GM19328 (cell line): ENCODE data around the gene USP9X.
"Not testable (repeated sequence)": the region's sequence is repeated elsewhere in the genome, so short reads cannot be mapped to it uniquely, and the experiment has no call there.

ENCODE experiments used
- ATAC-seq: cut with Tn5 transposase; IDR thresholded peaks from one replicate; pipeline ENCODE4 v1.9.1; 2021; ENCODE audit warnings: mild to moderate bottlenecking, moderate library complexity; ENCODE audit not compliant: unreplicated experiment

USP9X gene, protein sequence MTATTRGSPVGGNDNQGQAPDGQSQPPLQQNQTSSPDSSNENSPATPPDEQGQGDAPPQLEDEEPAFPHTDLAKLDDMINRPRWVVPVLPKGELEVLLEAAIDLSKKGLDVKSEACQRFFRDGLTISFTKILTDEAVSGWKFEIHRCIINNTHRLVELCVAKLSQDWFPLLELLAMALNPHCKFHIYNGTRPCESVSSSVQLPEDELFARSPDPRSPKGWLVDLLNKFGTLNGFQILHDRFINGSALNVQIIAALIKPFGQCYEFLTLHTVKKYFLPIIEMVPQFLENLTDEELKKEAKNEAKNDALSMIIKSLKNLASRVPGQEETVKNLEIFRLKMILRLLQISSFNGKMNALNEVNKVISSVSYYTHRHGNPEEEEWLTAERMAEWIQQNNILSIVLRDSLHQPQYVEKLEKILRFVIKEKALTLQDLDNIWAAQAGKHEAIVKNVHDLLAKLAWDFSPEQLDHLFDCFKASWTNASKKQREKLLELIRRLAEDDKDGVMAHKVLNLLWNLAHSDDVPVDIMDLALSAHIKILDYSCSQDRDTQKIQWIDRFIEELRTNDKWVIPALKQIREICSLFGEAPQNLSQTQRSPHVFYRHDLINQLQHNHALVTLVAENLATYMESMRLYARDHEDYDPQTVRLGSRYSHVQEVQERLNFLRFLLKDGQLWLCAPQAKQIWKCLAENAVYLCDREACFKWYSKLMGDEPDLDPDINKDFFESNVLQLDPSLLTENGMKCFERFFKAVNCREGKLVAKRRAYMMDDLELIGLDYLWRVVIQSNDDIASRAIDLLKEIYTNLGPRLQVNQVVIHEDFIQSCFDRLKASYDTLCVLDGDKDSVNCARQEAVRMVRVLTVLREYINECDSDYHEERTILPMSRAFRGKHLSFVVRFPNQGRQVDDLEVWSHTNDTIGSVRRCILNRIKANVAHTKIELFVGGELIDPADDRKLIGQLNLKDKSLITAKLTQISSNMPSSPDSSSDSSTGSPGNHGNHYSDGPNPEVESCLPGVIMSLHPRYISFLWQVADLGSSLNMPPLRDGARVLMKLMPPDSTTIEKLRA (N-terminal part only)

DNA sequence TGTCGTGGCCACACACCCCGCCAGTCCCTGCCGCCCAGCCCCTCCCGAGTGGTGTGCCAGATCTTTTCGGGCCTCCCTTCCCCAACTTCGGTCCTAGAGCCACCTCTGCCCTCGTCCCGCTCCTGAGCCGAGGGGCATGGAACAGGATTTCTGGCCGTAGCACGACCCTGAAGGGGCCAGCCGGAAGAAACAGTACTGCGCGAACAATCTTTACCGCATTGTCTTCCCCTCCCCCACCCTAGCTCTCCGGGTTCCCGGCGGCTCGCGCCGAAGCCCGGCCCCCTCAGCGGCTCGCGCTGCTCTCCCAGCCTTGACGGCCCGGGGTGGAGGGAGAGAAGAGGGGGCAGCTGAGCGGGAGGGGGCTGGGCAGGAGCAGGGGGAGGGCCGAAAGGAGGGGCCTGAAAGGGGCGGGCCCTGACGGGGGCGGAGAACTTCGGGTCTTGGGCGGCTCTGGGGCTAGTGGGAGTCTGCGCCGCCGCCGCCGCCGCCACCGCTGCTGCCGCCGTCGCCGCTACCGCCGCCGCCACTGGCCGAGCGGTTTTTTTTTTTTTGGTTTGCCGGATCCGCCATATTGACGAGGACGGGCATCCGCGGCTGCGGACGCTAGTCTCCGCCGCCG is at the start of gene USP9X:
Gene USP9X (plus strand): TSS at position 553 of the 619 bp plus-strand sequence. CDS start 38,184 bp downstream, outside the sequence.
- ATAC-seq, result peak; percentile 57

DNA sequence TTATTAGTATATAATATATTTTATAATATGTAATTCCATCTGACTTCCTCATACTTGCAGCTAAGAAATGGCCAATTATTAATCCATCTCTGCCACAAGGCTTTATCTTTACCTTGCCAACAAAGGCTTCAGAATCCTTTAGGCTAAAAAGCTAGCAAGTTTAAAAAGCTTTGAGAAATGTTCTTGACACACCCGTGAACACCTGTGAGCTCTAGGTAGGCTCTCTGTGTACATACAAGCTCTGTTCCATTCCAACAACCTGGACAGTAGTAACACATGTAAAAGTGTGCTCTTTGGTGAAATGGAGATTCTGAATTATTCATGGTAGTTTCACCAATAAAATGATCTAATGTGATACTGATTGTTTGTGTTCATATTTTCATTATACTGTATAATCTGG is 49.7 kb upstream of the USP9X start:
- no peak for ATAC-seq

DNA sequence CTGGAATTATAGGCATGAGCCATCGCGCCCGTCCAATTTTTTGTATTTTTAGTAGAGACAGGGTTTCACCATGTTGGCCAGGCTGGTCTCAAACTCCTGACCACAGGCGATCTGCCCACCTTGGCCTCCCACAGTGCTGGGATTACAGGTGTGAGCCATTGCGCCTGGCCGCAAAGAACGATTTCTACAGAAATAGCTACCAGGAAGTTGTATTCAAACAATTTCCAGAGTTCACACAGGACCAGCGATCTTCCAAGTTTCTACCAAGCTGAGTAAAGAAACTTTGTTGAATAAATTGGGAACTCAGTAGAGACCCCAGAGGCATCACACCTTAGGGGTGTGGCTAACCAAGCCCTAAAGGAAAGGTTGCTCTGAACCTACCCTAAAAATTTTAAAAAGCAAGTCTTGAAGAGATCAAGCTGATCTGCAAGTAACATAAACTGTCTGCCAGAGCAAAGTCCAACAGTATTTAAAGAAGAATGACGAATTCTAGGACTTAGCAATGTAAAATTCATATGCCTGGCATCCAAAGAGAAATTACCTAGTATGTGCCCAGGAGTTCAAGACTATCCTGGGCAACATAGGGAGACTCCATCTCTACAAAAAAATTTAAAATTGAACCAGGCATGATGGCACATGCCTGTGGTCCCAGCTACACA is 48.4 kb upstream of the USP9X start:
- no peak for ATAC-seq

DNA sequence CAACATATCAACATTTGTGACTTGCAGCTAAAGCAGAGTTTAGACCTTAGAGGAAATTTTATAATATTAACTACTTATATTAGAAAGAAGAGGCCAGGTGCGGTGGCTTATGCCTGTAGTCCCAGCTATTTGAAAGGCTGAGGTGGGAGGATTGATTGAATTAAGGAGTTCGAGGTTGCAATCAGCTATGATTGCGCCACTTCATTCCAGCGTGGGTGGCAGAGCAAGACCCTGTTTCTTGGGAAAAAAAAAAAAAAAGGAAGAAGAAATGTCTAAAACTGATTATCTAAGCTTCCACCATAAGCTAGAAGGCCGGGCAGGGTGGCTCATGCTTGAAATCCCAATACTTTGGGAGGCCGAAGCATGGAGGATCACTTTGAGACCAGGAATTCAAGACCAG is 42.0 kb upstream of the USP9X start:
- ATAC-seq, result no peak

DNA sequence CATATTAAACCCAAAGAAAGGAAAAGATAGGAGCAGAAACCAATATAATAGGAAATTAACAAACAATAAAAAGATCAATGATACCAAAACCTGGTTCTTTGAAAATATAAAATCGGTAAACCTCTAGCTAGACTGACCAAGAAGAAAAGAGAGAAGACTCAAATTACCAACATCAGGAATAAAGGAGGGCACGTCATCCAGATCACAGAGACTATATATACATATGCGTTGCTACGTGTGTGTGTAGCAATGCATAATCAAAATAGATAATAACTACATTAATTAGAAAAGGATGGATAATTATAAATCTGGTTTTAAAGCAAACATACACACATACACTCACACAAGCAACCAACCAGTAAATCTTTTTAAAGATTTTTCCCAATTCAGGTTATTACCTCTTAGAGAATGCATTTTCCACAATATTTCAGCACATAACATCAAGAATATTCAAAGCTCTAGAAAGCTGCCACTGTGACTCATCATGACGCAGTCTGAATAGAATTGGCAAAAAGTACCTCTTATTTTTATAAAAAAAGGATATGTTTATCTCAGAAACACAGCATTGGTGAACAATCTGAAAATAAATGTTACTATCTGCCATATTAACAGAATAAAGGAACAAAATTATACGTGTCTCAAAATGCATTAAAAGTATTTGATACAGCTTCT is 41.4 kb upstream of the USP9X start:
- no peak for ATAC-seq

DNA sequence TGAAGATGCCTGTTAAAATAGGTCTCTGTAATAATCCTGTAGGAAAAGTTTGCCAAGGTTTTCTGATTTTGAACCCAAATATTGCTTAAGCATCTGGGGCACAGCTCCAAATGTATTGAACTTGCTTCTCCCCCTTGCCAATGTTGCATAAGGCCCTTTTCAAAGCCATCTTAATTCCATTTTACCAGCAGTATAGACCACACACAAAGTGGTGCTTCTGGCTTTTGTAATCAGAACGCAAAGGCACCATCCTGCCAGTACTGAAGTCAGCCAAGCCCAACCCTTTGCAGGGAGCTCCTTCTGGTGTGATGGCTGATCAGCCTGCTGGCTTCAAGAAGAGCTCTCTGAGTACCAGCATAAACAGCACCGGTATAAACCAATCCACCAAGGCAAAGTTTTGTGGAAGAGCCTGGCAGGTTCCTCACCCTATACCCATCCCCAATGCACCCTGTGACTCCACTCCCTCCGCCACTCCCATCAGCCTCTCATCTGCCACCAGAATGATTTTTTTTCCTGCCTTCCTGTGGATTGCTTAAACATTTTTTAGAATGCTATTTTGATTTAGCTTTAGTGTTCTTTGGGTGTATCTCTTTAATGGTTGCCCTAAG is 39.2 kb upstream of the USP9X start:
- ATAC-seq, result no peak

DNA sequence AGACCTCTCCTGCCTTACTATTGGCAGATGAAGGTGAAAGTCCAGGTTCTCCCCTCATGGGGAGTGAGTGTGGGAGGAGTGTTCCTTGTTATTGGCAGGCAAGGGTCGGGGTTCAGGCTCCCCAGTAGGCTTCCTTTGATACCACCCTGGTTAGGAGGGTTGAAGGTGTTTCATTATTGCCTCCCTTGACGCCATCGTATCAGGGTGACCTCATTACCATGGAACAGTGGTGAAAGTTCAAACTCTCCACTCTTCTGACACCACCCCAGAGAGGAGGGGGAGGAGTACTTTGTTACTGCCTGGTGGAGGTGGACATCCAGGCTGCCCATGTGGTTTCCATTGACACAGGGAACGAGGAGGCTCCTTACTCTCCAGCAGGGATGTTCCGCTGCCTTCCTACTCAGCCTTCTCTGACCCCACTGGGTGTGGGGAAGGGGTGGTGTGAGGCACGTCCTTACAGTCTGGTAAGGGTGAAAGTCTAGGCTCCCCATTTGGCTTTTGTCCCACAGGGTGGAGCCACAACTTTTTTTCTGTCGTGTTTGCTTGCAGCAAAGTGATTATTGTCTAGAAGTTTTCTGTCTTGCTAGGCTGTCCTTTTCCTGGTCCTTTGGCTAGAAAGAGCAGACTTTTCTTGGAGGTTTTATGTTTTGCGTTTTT is 37.2 kb upstream of the USP9X start:
- ATAC-seq, result no peak

DNA sequence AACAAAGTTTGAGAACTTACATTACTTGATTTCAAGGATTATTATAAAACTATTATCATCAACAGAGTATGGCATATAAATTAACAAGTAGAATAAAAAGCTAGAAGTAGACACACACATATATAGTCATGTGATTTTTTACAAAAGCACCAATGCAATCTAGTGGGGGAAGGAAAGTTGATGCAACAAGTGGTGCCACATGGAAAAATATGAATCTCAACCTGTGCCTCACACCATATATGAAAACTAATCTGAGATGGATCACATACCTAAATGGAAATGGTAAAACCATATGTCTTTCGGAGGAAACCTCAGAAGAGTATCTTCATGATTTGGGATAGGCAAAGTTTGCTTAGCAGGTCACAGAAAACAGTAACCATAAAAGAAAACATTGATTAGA is 34.9 kb upstream of the USP9X start:
- no peak for ATAC-seq

DNA sequence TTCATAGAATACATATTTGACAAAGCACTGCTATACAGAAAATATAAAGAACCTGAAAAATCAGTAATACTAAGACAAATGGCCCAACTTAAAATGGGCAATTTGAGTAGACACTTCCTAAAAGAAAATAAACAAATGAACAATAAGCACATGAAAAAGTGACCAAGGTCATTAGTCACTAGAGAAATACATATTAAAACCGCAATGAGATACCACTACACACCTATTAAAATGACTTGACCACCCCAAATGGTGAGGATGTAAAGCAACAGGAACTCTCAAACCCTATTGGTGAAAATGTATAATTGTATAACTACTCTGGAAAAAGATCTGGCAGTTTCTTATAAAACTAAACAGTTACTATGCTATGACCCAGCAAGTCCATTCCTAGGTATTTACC is 34.0 kb upstream of the USP9X start:
- no peak for ATAC-seq

DNA sequence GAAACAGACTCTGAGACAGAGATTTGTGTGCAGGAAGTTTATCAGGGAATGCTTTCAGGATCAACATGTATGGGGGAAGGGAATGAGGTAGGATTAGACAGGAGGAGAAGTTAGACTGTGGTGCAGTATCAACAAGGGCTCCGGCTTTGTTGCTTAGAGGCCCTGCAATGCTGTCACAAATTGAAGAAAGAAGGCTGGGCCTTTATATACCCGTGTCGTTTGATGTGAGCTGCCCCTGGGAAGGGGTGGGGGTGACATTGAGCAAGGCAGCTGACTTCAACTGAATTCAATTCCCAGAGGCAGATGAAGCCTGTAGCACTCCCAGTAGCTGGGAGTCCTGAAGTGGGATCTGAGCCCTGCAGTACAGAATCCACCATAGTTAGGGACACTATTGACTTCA is 29.5 kb upstream of the USP9X start:
- no peak for ATAC-seq

DNA sequence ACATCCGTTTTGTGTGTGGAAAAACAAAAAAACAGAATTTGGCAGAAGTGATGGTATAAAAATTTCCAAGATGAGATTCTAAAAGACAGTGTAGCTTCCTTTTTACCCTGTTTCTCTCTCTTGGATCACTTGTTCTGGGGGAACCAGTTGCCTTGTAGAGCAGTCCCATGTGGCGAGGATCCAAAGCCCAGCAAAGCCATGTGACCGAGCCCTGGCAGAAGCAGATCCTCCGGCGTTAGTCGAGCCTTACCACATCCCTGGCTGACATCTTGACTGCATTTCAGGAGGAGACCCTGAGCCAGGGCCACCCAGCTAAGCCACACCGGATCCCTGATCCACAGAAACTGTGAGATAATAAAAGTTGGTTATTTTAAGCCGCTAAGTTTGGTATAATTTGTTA is 22.0 kb upstream of the USP9X start:
- ATAC-seq, result not testable (repeated sequence)

DNA sequence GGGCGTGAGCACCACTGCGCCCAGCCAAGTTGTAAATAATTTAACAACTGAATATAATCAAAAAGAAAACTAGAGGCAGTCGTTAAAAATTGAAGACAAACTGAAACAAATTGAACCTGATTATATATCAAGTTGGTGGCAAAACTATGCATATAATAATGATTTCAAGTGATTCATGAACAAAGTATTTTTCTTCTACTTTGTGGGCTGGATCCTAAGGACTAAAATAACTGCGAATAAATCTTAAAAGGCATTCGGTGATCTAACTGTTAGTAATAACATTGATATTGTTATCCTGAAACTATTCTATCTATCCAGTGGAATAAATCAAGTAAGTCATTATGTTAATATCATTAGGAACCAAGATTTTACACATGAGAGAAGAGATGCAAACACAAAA is 21.2 kb upstream of the USP9X start:
- ATAC-seq, result no peak

DNA sequence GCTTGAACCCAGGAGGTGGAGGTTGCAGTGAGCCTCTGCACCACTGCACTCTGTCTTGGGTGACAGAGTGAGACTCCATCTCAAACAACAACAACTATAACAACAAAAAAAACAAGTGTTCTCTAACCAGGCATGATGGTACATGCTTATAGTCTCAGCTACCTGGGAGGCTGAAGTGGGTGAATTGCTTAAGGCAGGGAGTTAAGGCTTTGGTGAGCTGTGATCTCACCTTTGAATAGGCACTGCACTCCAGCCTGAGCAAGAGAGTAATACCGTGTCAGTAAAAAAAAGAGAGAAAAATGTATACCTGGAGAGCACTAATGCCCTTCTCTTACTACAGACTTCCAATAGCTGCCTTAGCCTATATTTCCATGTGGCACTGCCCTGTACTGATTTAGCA is 18.9 kb upstream of the USP9X start:
- ATAC-seq, result no peak

DNA sequence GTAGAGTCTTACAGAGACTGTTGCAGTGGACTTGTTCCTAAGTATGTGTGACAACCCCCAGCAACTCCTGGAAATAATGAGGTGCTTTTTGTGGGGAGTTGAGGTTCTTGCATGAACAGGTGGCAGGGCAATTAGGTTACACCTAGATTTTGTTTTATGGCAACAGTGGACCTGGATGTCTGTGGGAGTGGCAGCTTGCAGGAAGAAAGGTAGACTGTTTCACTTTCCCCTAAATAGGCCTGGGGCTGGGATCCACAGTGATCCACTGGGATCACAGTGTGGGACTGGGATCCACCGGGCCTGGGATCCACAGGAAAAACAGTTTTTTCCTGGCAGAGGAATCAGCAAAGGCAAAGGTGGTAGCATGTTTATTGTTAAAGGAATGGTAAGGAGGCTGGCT is 18.3 kb upstream of the USP9X start:
- ATAC-seq, result no peak

DNA sequence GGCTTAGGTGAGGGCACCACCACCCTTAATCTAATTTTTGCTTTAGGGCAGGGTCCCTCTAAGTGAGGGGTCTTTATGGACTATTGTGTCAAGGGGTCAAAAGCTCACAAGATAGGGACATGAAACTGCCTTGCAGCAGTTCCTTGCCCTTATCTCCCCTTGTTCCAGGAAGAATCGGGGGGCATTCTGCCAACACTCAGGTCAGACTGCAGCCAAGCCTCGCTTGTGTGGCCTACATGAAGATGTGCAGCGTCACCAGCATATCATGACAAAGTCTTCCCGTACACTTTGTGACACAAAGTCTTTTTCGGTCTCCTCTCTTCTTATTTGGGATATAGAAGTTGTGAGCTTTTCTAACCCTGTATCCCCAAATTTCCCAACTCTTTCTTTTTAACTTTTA is 17.5 kb upstream of the USP9X start:
- ATAC-seq, result no peak

DNA sequence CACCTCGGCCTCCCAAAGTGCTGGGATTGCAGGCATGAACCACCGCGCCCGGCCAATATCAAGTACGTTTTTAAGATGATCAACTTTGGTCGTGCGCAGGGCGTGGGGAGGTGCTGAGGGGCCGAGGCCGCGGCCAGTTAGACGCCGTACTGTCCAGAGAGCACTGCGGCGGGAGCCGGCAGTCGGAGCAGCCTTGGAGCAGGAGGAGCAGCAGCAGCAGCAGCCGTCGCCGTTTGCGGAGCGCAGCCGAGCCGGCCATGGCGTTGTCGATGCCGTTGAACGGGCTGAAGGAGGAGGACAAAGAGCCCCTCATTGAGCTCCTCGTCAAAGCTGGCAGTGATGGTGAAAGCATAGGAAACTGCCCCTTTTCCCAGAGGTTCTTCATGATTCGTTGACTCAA is 8.5 kb upstream of the USP9X start:
- no peak for ATAC-seq

DNA sequence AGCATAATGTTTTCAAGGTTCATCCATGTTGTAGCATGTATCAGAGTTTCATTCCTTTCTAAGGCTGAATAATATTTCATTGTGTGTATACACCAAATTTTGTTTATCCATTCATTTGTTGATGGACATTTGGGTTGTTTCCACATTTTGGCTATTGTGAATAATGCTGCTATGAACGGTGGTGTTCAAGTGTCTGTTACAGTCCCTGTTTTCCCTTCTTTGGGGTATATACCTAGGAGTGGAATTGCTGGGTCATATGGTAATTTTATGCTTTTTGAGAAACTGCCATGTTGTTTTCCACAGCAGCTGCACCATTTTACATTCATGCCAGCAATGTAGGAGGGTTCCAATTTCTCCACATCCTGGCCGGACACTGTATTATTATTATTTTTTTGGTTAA is 3.4 kb upstream of the USP9X start:
- ATAC-seq, result no peak

DNA sequence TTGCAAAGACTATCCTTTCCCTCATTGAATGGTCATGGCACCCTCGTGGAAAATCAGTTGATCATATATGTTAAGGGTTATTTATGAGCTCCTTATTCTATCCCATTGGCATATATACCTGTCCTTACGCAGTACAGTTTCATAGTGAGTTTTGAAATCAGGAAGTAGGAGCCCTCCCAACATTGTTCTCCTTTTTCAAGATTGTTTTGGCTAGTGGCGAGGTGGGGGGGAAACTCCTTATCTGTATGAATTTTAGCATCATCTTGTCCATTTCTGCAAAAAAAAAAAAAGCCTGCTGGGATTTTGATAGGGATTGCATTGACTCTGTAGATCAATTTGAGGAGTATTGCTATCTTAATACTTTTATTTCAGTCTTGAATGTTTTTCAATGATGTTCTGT is 2.5 kb upstream of the USP9X start:
- ATAC-seq, result no peak
